Activated effector memory CD4-positive, alpha-beta T cell treated with anti-CD3 and anti-CD28 coated beads, Interleukin-2, amount 50 U/mL, for 16 hours (primary cell): ENCODE data around the gene STON2.

Experiments
- DNase-seq: peaks from one replicate; pipeline ENCODE4 v3.0.0-alpha.2; 2020

The STON2 gene

GRCh38 chr14:81367563-81367962, 32.6 kb downstream of the STON2 start:
- DNase-seq = no peak

GRCh38 chr14:81366884-81367283, 33.2 kb downstream of the STON2 start:
- no peak for DNase-seq

GRCh38 chr14:81366214-81366613, 33.9 kb downstream of the STON2 start:
- DNase-seq = no peak

GRCh38 chr14:81363746-81364378, 36.3 kb downstream of the STON2 start:
- DNase-seq = no peak

GRCh38 chr14:81353691-81354323, 46.3 kb downstream of the STON2 start:
- no peak for DNase-seq

- DNase-seq = no peak
Measured at GRCh38 chr14:81352413-81352812, 47.7 kb downstream of the STON2 start.

- DNase-seq = no peak
Measured at GRCh38 chr14:81351205-81351604, 48.9 kb downstream of the STON2 start.

GRCh38 chr14:81350344-81351130, 49.6 kb downstream of the STON2 start:
- no peak for DNase-seq

GRCh38 chr14:81348061-81348460, 52.1 kb downstream of the STON2 start:
- DNase-seq = no peak

GRCh38 chr14:81345781-81346180, 54.3 kb downstream of the STON2 start:
- DNase-seq = no peak

- no peak for DNase-seq
Measured at GRCh38 chr14:81344481-81345160, 55.5 kb downstream of the STON2 start.

- no peak for DNase-seq
Measured at GRCh38 chr14:81343701-81344100, 56.4 kb downstream of the STON2 start.

GRCh38 chr14:81342850-81343580, 57.1 kb downstream of the STON2 start:
- no peak for DNase-seq

GRCh38 chr14:81341781-81342180, 58.3 kb downstream of the STON2 start:
- DNase-seq = no peak

GRCh38 chr14:81341370-81341769, 58.8 kb downstream of the STON2 start:
- no peak for DNase-seq

GRCh38 chr14:81340201-81340600, 59.9 kb downstream of the STON2 start:
- DNase-seq = no peak

- no peak for DNase-seq
Measured at GRCh38 chr14:81337073-81337472, 63.1 kb downstream of the STON2 start.

- no peak for DNase-seq
Measured at GRCh38 chr14:81336009-81336408, 64.1 kb downstream of the STON2 start.

- DNase-seq = no peak
Measured at GRCh38 chr14:81332725-81333124, 67.4 kb downstream of the STON2 start.

GRCh38 chr14:81331229-81332021, 68.7 kb downstream of the STON2 start:
- no peak for DNase-seq

- DNase-seq = no peak
Measured at GRCh38 chr14:81330619-81331122, 69.5 kb downstream of the STON2 start.
